GM23248 (cell line): ENCODE data around the gene UNC119.

Source experiments
- EZH2 ChIP-seq: fragments of 200-600 bp; sonication (generic); IDR thresholded peaks from 2 replicates; pipeline ENCODE4 v1.6.1; 2018; ENCODE audit warnings: antibody characterized with exemption, mild to moderate bottlenecking; ENCODE audit not compliant: insufficient read depth, poor library complexity, severe bottlenecking
- EZH2phosphoT487 ChIP-seq: fragments of 200-600 bp; sonication (generic); IDR thresholded peaks from 2 replicates; pipeline ENCODE4 v1.6.1; 2018; ENCODE audit warnings: antibody characterized with exemption, moderate library complexity, mild to moderate bottlenecking, low read depth; ENCODE audit not compliant: insufficient read depth

DNA sequence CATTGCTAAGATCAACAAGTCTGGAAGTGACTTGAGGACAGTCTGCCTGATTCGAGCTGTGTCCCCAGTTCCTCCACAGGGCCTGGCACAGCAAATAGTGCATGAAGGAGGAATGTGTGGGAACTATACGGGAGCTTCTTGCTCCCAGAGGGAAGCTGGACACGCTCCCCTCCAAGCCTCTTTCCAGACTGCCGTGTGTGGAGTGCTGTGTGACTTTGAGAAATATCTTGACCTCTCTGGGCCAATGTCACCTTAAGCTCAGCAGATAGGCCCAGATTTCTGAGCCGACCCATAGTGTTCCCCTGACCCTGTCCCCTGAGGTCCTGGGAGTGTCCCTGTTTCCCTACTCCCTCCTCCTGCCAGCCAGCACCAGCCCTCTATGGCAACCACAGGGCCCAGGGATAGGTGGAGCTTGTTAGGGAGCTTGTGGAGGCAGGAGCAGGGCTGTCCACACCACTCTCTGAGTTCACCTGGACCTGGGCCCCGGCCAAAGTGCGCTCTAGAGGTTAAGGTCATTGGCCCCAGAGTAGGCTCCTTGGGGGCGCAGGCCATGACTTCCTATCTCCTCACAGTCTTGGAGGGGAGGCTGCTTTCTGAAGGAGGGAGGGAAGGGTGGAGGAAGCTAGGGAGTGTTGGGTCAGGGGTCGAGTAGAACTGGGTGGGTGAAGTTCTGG is 52.6 kb downstream of the UNC119 start:
- TF ChIP-seq EZH2phosphoT487, result no peak
- TF ChIP-seq EZH2, result no peak
